ENCODE results near the gene LRBA.
"Not testable (repeated sequence)": the region's sequence is repeated elsewhere in the genome, so short reads cannot be mapped to it uniquely, and the experiment has no call there.

Gene LRBA

GRCh38 chr4:151014521-151015458 is at the start of gene LRBA:
LRBA (minus strand) TSS chr4:151015284; CDS start chr4:151014642, 642 bp downstream.
- in situ Hi-C loops (cut with HindIII; ENCODE audit: low sequenced_read_pairs): no loop called here

GRCh38 chr4:151063143-151063542 is 48.1 kb upstream of the LRBA start:
- in situ Hi-C loops (cut with HindIII; ENCODE audit: low sequenced_read_pairs): loop anchor here (5.0 kb wide), 1 partner anchor 76 kb away; no protein-coding TSS in a partner anchor

GRCh38 chr4:151055539-151055938 is 40.5 kb upstream of the LRBA start:
- in situ Hi-C loops (cut with HindIII; ENCODE audit: low sequenced_read_pairs): no loop called here

GRCh38 chr4:151052785-151053184 is 37.7 kb upstream of the LRBA start:
- in situ Hi-C loops (cut with HindIII; ENCODE audit: low sequenced_read_pairs): no loop called here

- in situ Hi-C loops (cut with HindIII; ENCODE audit: low sequenced_read_pairs): no loop called here
Measured at GRCh38 chr4:151049430-151049884, 34.4 kb upstream of the LRBA start.

- in situ Hi-C loops (cut with HindIII; ENCODE audit: low sequenced_read_pairs): no loop called here
Measured at GRCh38 chr4:151048913-151049312, 33.8 kb upstream of the LRBA start.

- in situ Hi-C loops (cut with HindIII; ENCODE audit: low sequenced_read_pairs): no loop called here
Measured at GRCh38 chr4:151046609-151047008, 31.5 kb upstream of the LRBA start.

- in situ Hi-C loops (cut with HindIII; ENCODE audit: low sequenced_read_pairs): no loop called here
Measured at GRCh38 chr4:151045907-151046306, 30.8 kb upstream of the LRBA start.

- in situ Hi-C loops (cut with HindIII; ENCODE audit: low sequenced_read_pairs): no loop called here
Measured at GRCh38 chr4:151043803-151044515, 28.9 kb upstream of the LRBA start.

GRCh38 chr4:151039733-151040132 is 24.6 kb upstream of the LRBA start:
- in situ Hi-C loops (cut with HindIII; ENCODE audit: low sequenced_read_pairs): no loop called here

GRCh38 chr4:151038452-151039157 is 23.5 kb upstream of the LRBA start:
- in situ Hi-C loops (cut with HindIII; ENCODE audit: low sequenced_read_pairs): no loop called here

GRCh38 chr4:151035911-151036310 is 20.8 kb upstream of the LRBA start:
- in situ Hi-C loops (cut with HindIII; ENCODE audit: low sequenced_read_pairs): no loop called here

- in situ Hi-C loops (cut with HindIII; ENCODE audit: low sequenced_read_pairs): no loop called here
Measured at GRCh38 chr4:151035328-151035727, 20.2 kb upstream of the LRBA start.

GRCh38 chr4:151034829-151035228 is 19.7 kb upstream of the LRBA start:
- in situ Hi-C loops (cut with HindIII; ENCODE audit: low sequenced_read_pairs): no loop called here

GRCh38 chr4:151031831-151032605 is 16.9 kb upstream of the LRBA start:
- in situ Hi-C loops (cut with HindIII; ENCODE audit: low sequenced_read_pairs): no loop called here

- in situ Hi-C loops (cut with HindIII; ENCODE audit: low sequenced_read_pairs): no loop called here
Measured at GRCh38 chr4:151029537-151029936, 14.5 kb upstream of the LRBA start.

GRCh38 chr4:151029006-151029405 is 13.9 kb upstream of the LRBA start:
- in situ Hi-C loops (cut with HindIII; ENCODE audit: low sequenced_read_pairs): not testable (repeated sequence)

- in situ Hi-C loops (cut with HindIII; ENCODE audit: low sequenced_read_pairs): no loop called here
Measured at GRCh38 chr4:151025759-151026158, 10.7 kb upstream of the LRBA start.

GRCh38 chr4:151022586-151022985 is 7.5 kb upstream of the LRBA start:
- in situ Hi-C loops (cut with HindIII; ENCODE audit: low sequenced_read_pairs): no loop called here

GRCh38 chr4:151021637-151022334 is 6.7 kb upstream of the LRBA start:
- in situ Hi-C loops (cut with HindIII; ENCODE audit: low sequenced_read_pairs): no loop called here

Data from endothelial cell of hepatic sinusoid (primary cell).